Measurements from ENCODE around the gene EIF3L.

Gene EIF3L

GRCh38 chr22:37807410-37808293 is 41.6 kb upstream of the EIF3L start, which contains the start of gene GCAT:
Gene GCAT, plus strand, starts transcription at chr22:37807934. Its CDS starts 34 bp downstream, at chr22:37807968.
- H3K36me3 ChIP-seq (ENCODE audit: insufficient read depth, low read length) = no peaks in the 10 kb centered on the region
- no peaks in the 10 kb centered on the region for H3K27me3 ChIP-seq (ENCODE audit: insufficient read depth, low read length)
- H3K4me3 ChIP-seq (ENCODE audit: low read length) = peak within 1 kb of the TSS; percentile 98
- peaks cover 33% of the 10 kb centered on the region for H3K4me1 ChIP-seq (ENCODE audit: insufficient read depth, low read length)
- H3K9me3 ChIP-seq (ENCODE audit: low read length) = no peaks in the 10 kb centered on the region
- H2AFZ ChIP-seq (ENCODE audit: low read depth, low read length) = peak within 1 kb of the TSS; percentile 71

- Histone ChIP-seq H3K36me3 (ENCODE audit: insufficient read depth, low read length) (peaks cover 1% of the 10 kb centered on the region), H2AFZ (ENCODE audit: low read depth, low read length) (peak overlapping the region; percentile 71), H3K4me1 (ENCODE audit: insufficient read depth, low read length) (peaks cover 27% of the 10 kb centered on the region), H3K9me3 (ENCODE audit: low read length) (no peaks in the 10 kb centered on the region), H3K4me3 (ENCODE audit: low read length) (peak overlapping the region; percentile 98), H3K27me3 (ENCODE audit: insufficient read depth, low read length) (no peaks in the 10 kb centered on the region)
Observed at GRCh38 chr22:37808294-37808657, 40.9 kb upstream of the EIF3L start.

GRCh38 chr22:37809672-37810333 is 39.4 kb upstream of the EIF3L start:
- Histone ChIP-seq H2AFZ (ENCODE audit: low read depth, low read length) (no peak overlapping the region), H3K36me3 (ENCODE audit: insufficient read depth, low read length) (peaks cover 12% of the 10 kb centered on the region), H3K27me3 (ENCODE audit: insufficient read depth, low read length) (no peaks in the 10 kb centered on the region), H3K4me1 (ENCODE audit: insufficient read depth, low read length) (peaks cover 22% of the 10 kb centered on the region), H3K4me3 (ENCODE audit: low read length) (no peak overlapping the region), H3K9me3 (ENCODE audit: low read length) (no peaks in the 10 kb centered on the region)

- Histone ChIP-seq H2AFZ (ENCODE audit: low read depth, low read length) (no peak overlapping the region), H3K4me1 (ENCODE audit: insufficient read depth, low read length) (peaks cover 16% of the 10 kb centered on the region), H3K4me3 (ENCODE audit: low read length) (no peak overlapping the region), H3K9me3 (ENCODE audit: low read length) (no peaks in the 10 kb centered on the region), H3K27me3 (ENCODE audit: insufficient read depth, low read length) (no peaks in the 10 kb centered on the region), H3K36me3 (ENCODE audit: insufficient read depth, low read length) (peaks cover 17% of the 10 kb centered on the region)
Observed at GRCh38 chr22:37811867-37812266, 37.4 kb upstream of the EIF3L start.

GRCh38 chr22:37812869-37813678 is 36.1 kb upstream of the EIF3L start:
- Histone ChIP-seq H3K27me3 (ENCODE audit: insufficient read depth, low read length) (no peaks in the 10 kb centered on the region), H3K36me3 (ENCODE audit: insufficient read depth, low read length) (peaks cover 17% of the 10 kb centered on the region), H3K4me1 (ENCODE audit: insufficient read depth, low read length) (peaks cover 15% of the 10 kb centered on the region), H3K9me3 (ENCODE audit: low read length) (no peaks in the 10 kb centered on the region), H3K4me3 (ENCODE audit: low read length) (no peak overlapping the region), H2AFZ (ENCODE audit: low read depth, low read length) (no peak overlapping the region)

- Histone ChIP-seq H3K4me1 (ENCODE audit: insufficient read depth, low read length) (peaks cover 5% of the 10 kb centered on the region), H3K36me3 (ENCODE audit: insufficient read depth, low read length) (peaks cover 17% of the 10 kb centered on the region), H3K4me3 (ENCODE audit: low read length) (no peak overlapping the region), H2AFZ (ENCODE audit: low read depth, low read length) (no peak overlapping the region), H3K9me3 (ENCODE audit: low read length) (no peaks in the 10 kb centered on the region), H3K27me3 (ENCODE audit: insufficient read depth, low read length) (no peaks in the 10 kb centered on the region)
Observed at GRCh38 chr22:37815593-37815992, 33.6 kb upstream of the EIF3L start.

- no peak overlapping the region for H2AFZ ChIP-seq (ENCODE audit: low read depth, low read length)
- peaks cover 5% of the 10 kb centered on the region for H3K4me1 ChIP-seq (ENCODE audit: insufficient read depth, low read length)
- no peak overlapping the region for H3K4me3 ChIP-seq (ENCODE audit: low read length)
- no peaks in the 10 kb centered on the region for H3K27me3 ChIP-seq (ENCODE audit: insufficient read depth, low read length)
- peaks cover 17% of the 10 kb centered on the region for H3K36me3 ChIP-seq (ENCODE audit: insufficient read depth, low read length)
- H3K9me3 ChIP-seq (ENCODE audit: low read length) = no peaks in the 10 kb centered on the region
Observed at GRCh38 chr22:37816543-37817180, 32.6 kb upstream of the EIF3L start.

GRCh38 chr22:37817705-37818408 is 31.4 kb upstream of the EIF3L start:
- no peaks in the 10 kb centered on the region for H3K9me3 ChIP-seq (ENCODE audit: low read length)
- H2AFZ ChIP-seq (ENCODE audit: low read depth, low read length) = peak overlapping the region; percentile 4
- no peaks in the 10 kb centered on the region for H3K27me3 ChIP-seq (ENCODE audit: insufficient read depth, low read length)
- H3K4me3 ChIP-seq (ENCODE audit: low read length) = peak overlapping the region; percentile 40
- peaks cover 15% of the 10 kb centered on the region for H3K4me1 ChIP-seq (ENCODE audit: insufficient read depth, low read length)
- peaks cover 17% of the 10 kb centered on the region for H3K36me3 ChIP-seq (ENCODE audit: insufficient read depth, low read length)

GRCh38 chr22:37818409-37819104 is 30.7 kb upstream of the EIF3L start:
- H3K4me1 ChIP-seq (ENCODE audit: insufficient read depth, low read length) = peaks cover 15% of the 10 kb centered on the region
- no peaks in the 10 kb centered on the region for H3K27me3 ChIP-seq (ENCODE audit: insufficient read depth, low read length)
- H3K9me3 ChIP-seq (ENCODE audit: low read length) = no peaks in the 10 kb centered on the region
- H3K36me3 ChIP-seq (ENCODE audit: insufficient read depth, low read length) = peaks cover 13% of the 10 kb centered on the region
- H3K4me3 ChIP-seq (ENCODE audit: low read length) = peak overlapping the region; percentile 40
- H2AFZ ChIP-seq (ENCODE audit: low read depth, low read length) = peak overlapping the region; percentile 4

- no peaks in the 10 kb centered on the region for H3K27me3 ChIP-seq (ENCODE audit: insufficient read depth, low read length)
- no peaks in the 10 kb centered on the region for H3K9me3 ChIP-seq (ENCODE audit: low read length)
- H2AFZ ChIP-seq (ENCODE audit: low read depth, low read length) = no peak overlapping the region
- peaks cover 8% of the 10 kb centered on the region for H3K36me3 ChIP-seq (ENCODE audit: insufficient read depth, low read length)
- H3K4me3 ChIP-seq (ENCODE audit: low read length) = no peak overlapping the region
- H3K4me1 ChIP-seq (ENCODE audit: insufficient read depth, low read length) = peaks cover 15% of the 10 kb centered on the region
Observed at GRCh38 chr22:37819105-37819433, 30.1 kb upstream of the EIF3L start.

GRCh38 chr22:37820350-37820749 is 28.9 kb upstream of the EIF3L start:
- H3K4me1 ChIP-seq (ENCODE audit: insufficient read depth, low read length) = peaks cover 15% of the 10 kb centered on the region
- no peaks in the 10 kb centered on the region for H3K27me3 ChIP-seq (ENCODE audit: insufficient read depth, low read length)

More at GRCh38 chr22:37820350-37820749, 28.9 kb upstream of the EIF3L start:
- Histone ChIP-seq H2AFZ (ENCODE audit: low read depth, low read length) (no peak overlapping the region), H3K4me3 (ENCODE audit: low read length) (no peak overlapping the region), H3K36me3 (ENCODE audit: insufficient read depth, low read length) (peaks cover under 1% of the 10 kb centered on the region), H3K9me3 (ENCODE audit: low read length) (no peaks in the 10 kb centered on the region)
